GM19397 (cell line): ENCODE results near the gene NOTO.
"Not testable (repeated sequence)": the region's sequence is repeated elsewhere in the genome, so short reads cannot be mapped to it uniquely, and the experiment has no call there.

ENCODE experiments used
- ATAC-seq: cut with Tn5 transposase; IDR thresholded peaks from one replicate; pipeline ENCODE4 v1.9.1; 2021; ENCODE audit warnings: mild to moderate bottlenecking, moderate library complexity; ENCODE audit not compliant: unreplicated experiment

Gene NOTO

GRCh38 chr2:73197579-73197978, 4.8 kb upstream of the NOTO start:
- no peak for ATAC-seq

GRCh38 chr2:73200281-73200680, 2.1 kb upstream of the NOTO start:
- ATAC-seq, result not testable (repeated sequence)

GRCh38 chr2:73203055-73203681, 794 bp downstream of the NOTO start:
- no peak for ATAC-seq

- ATAC-seq, result no peak
Measured at GRCh38 chr2:73205611-73206010, 3.2 kb downstream of the NOTO start.

GRCh38 chr2:73208258-73208657, 5.9 kb downstream of the NOTO start:
- no peak for ATAC-seq

DNA sequence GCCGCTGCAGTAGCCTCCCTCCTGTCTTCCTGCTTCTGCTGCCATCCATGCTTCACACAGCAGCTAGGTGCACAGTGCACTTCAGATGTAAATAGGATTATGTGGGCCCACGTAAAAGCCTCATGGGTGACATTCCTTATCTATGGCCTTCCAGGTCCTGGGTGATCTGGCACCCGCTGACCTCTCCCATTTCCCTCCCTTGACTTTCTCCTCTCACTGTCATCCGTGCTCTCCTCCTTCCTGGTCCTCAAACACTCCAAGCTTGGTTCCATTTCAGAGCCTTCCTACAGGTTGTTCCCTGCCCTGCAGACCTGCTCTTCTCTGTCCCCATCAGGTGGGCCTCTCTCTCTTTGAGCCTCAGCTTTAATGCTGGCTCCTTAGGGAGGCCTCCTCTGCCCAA, 7.6 kb downstream of the NOTO start:
- ATAC-seq, result no peak

DNA sequence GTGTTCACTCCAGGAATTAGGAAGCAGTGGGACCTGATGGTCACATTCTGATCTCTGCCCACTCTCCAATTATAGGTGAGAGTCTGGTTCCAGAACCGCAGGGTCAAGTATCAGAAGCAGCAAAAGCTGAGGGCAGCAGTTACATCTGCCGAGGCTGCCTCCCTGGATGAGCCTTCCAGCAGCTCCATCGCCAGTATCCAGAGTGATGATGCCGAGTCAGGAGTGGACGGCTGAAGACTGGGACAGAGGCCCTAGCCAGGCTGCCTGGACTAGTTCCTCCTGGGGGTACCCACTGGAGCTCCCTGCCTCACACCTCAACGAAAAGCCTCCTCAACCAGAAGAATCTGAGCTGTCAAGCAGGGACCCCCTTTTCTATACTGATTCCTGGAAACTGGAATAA, 8.3 kb downstream of the NOTO start:
- no peak for ATAC-seq

DNA sequence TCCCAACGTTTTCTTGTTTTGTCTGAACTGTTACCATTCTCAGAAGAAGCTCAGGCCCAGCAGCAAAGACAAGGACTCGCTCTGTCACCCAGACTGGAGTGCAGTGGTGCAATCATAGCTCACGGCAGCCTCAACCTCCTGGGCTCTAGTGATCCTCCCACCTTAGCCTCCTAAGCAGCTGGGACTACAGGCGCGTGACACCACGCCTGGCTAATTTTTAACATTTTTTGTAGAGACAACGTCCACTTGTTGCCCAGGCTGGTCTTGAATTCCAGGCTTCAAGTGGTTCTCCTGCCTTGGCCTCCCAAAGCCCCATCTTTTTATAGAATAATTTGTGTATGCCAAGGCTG, 9.7 kb downstream of the NOTO start:
- no peak for ATAC-seq

GRCh38 chr2:73212448-73213176, 10.2 kb downstream of the NOTO start:
- peak; percentile 53 for ATAC-seq

GRCh38 chr2:73214120-73215035, 12.0 kb downstream of the NOTO start, which contains the start of gene SMYD5:
Gene SMYD5 (plus strand): TSS chr2:73214245. CDS start chr2:73214267, 22 bp downstream.
- peak; percentile 90 for ATAC-seq

DNA sequence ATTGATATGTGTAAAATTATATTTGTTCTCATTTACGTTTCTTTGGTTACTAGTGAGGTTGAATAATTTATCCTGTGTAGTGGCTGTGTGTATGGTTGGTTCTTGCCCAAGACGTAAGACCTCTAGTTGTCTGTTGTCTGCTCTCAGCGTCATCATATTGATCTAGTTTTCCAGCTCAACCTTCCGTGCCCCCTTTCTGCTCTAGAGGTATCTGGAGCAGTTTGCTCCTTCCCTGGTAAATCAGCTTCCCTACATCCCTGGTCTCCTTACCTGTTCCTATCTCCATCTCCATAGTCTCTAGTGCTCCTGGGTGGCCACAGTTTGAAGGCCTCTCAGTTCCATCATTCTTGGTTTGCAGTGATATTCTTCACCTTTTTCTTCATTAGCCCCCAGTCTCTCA, 12.9 kb downstream of the NOTO start:
- ATAC-seq, result no peak

DNA sequence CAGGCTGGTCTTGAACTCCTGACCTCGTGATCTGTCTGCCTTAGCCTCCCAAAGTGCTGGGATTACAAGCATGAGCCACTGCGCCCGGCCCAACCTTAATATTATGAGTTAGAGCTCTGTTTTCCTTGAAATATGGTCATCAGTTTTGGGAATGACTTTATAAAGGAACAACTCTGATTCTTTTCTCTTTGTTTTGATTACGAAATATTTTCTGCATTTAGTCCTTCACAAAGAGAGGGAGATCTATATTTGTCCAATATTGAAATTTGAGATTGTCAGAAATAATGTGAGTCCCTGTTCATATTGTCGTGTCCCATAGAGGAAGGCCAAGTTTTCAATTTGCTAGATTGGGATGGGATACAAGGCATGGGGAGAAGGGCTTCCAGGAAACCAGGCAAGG, 14.8 kb downstream of the NOTO start:
- ATAC-seq, result no peak

GRCh38 chr2:73217826-73218225, 15.5 kb downstream of the NOTO start:
- ATAC-seq, result no peak

GRCh38 chr2:73218298-73218697, 15.9 kb downstream of the NOTO start:
- ATAC-seq, result no peak

- no peak for ATAC-seq
Measured at GRCh38 chr2:73223821-73224220, 21.4 kb downstream of the NOTO start.

DNA sequence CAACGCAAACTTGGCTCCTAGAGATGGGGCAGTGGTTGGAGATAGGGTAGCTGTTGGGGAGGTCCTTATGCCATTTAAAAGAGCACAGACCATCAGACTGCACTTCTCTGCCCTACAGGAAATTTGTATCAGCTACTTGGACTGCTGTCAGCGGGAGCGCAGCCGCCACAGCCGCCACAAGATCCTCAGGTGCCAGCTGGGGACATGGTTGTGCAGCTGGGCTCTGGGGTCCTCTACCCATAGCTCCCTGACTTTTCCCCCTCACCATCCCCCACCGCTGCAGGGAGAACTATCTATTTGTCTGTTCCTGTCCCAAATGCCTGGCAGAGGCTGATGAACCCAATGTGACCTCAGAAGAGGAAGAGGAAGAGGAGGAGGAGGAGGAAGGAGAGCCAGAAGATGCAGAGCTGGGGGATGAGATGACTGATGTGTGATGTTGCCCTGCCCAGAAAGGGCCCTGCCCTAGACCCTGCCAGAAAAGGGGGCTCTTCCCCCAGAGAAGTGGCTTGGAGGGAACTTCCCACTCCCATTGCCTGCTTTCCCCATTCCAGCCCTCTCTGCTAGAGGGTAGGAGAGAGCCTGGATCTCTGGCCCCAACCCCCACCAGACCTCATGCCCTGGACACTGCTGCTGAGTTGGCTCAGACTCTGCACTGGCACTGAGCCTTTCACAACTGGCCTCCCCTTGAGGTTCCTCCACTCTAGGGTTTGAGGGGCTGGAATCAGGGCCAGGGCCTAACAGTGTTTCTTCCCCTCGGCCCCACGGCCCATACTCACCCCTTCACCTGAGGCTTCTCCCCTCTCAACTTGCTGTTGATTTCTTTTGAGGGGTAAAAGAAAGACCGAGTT, 23.4 kb downstream of the NOTO start:
- ATAC-seq, result no peak

DNA sequence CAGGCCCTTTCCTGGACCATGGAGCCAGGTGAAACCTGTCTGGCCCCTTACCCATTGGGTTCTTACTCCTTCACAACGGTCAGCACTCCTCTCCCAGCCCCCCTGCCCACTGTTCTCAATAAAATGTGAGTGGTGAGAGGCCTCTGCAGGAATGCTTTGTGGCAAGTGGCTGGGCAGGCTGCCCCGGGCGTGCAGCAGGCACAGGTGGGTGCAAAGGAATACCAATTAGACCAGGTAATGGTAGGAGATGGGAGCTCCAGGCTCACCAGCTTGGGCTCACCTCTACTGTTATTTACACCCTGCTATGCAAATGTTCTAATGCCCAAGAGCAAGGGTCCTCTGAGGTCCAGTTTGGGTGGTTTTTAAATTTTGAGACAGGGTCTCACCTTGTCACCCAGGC, 24.7 kb downstream of the NOTO start:
- no peak for ATAC-seq

DNA sequence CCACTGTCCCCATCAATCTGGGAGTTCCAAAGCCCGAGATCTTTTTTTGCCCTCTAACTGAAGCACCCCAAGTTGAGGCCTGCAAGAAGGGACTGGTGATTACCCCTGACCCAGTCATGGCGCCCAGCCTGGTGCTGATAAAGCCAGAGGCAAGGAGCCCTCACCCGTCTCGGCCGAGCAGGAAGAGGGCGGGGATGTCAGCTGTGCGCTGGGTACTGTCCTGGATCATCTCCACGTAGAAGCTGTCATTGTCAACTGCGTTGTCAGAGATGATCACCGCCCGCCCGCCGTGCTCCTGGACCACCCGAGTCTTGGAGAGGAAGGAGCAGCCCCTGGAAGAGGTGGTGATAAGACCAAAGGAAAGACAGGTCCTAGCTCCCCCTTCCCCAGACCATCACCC, 26.3 kb downstream of the NOTO start:
- ATAC-seq, result no peak

GRCh38 chr2:73232403-73233153, 30.2 kb downstream of the NOTO start:
- ATAC-seq, result peak; percentile 2
